Activated CD4-positive, CD25-positive, alpha-beta regulatory T cell treated with anti-CD3 and anti-CD28 coated beads, Interleukin-2, amount 50 U/mL, for 24 hours (primary cell): ENCODE measurements around the gene DLX4.

Experiments
- ATAC-seq, 2 donors: fragments of 150-1000 bp; cut with Tn5 transposase; one replicate each; pipeline ENCODE4 v1.10.0; 2021; ENCODE audit warnings: mild to moderate bottlenecking in 1 of 2, moderate library complexity in 1 of 2

DLX4 gene

GRCh38 chr17:50020841-50021599 is 52.0 kb downstream of the DLX4 start:
- ATAC-seq = no peak

- ATAC-seq = no peak
Observed at GRCh38 chr17:50021681-50022370, 52.8 kb downstream of the DLX4 start.

GRCh38 chr17:50022463-50023130 is 53.6 kb downstream of the DLX4 start:
- ATAC-seq = no peak

DNA sequence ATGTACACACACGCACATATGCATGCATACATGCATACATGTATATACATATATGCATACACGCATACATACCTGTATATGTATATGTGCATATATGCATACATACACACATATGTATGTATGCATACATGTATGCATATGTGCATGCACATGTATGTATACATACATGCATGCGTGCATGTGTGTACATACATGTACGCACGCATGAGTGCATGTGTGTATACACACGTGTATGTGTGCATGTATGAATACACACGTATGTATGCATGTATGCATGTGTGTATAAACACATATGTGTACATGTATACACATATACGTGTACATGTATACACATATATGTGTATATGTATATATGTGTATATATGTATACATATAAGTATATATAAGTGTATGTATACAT is 54.5 kb downstream of the DLX4 start:
- no peak for ATAC-seq
